ENCODE results near the gene SF3A2. TPM values are rescaled to one million over a fixed set of nuclear protein-coding genes. Genes with fewer than 3 reads are reported as not detected.

Gene SF3A2
- total RNA-seq, 2 donors from 2014 or later = 99.5 to 119 TPM

DNA sequence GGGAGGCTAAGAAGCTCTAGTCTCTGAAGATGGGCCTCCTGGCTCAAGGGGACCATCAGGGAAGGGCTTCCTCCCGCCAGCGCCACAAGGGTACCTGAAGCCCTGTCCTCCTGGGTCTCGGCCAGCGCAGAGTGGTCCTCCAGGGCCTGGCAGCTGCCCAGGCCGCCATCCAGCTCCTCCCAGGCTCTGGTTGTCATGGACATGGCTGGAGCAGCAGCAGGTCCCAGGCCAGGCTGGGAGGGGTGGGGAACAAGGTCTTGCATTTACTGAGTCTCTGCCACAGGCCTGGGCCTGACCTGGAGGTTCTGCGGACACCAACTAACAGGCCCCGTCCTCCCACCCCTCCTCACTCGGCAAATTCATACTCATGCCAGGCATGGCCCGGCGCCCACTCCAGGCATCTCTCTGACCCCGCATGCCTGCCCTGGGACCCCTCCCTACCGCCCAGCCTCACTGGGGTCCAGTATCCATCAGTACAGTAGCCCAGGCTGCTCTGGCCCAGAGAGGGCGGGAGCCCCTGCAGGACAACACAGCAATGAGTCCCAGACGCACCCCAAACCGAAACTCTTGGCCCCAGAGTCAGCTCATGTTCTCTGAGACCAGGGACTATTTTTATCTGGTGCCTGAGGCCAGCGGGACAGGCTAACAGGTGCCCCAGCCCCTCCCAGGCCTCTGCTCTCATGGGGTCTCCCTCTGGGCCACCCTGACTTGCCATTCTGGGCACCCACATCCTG lies 18.7 kb downstream of the SF3A2 start:
- Mint-ChIP-seq H3K27me3 (no peaks in the 10 kb centered on the region), H3K36me3 (ENCODE audit: low read depth) (no peaks in the 10 kb centered on the region), H3K4me3 (no peak overlapping the region), H3K4me1 (peaks cover 3% of the 10 kb centered on the region), H3K27ac (no peak overlapping the region), H3K9me3 (no peaks in the 10 kb centered on the region)
- ATAC-seq (replicated peaks) = no peak

DNA sequence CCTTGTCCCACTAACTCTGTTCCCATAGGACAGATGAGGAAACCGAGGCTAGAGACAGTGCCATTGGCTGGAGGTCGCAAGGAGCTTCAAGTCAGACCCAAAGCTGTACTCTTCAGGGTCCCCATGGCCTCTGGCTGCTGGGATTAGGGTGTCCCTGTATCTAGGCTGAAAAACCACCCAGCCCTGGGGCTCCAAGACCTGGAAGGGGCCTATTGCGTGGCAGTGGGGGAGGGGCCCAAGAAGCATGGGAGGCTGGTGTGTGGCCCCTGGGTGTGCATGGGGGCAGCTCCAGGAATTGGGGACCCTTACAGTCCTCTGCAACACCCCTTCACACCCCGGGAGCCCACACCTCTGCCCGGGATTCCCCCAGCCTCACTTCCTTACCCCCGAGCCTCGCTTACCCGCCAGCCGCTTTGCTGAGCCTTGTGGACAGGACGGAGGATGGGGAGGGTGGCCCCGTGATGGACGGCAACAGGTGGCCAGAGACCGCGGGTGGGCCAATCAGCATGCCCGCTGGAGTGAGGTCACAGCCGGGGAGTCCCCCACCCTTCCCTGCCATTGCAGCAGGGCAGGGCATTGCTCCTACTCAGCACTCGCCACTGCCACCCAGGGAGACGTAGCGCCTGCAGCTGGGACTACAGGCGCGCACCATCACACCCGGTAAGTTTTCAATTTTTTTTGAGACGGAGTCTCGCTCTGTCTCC lies 19.5 kb downstream of the SF3A2 start, which contains the start of gene JSRP1:
Gene JSRP1 (minus strand): TSS at position 436 of the 704 bp plus-strand sequence. CDS start 1,103 bp downstream, outside the sequence.
- Mint-ChIP-seq H3K4me3 (peak within 1 kb of the TSS; percentile 74), H3K36me3 (ENCODE audit: low read depth) (no peaks in the 10 kb centered on the region)
- no peak for ATAC-seq (replicated peaks)

DNA sequence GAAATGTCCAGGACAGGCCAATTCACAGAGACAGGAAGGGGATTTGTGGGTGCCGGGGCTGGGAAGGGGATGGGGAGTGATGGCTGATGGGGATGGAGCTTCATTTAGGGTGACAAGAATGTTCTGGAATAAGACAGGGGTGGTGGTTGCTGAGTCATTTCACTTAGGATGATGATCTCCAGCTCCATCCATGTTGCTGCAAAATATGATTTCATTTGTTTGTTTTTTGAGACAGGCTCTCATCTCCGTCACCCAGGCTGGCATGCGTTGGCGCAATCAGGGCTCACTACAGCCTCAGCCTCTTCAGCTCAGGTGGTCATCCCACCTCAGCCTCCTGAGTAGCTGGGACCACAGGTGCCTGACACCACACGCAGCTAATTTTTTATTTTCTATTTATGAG lies 22.7 kb downstream of the SF3A2 start:
- ATAC-seq (replicated peaks) = peak; percentile 12
- peaks cover 6% of the 10 kb centered on the region for H3K4me1 Mint-ChIP-seq
- peak overlapping the region; percentile 59 for H3K27ac Mint-ChIP-seq
- no peaks in the 10 kb centered on the region for H3K9me3 Mint-ChIP-seq
- peak overlapping the region; percentile 42 for H3K4me3 Mint-ChIP-seq
- no peaks in the 10 kb centered on the region for H3K36me3 Mint-ChIP-seq (ENCODE audit: low read depth)
- no peaks in the 10 kb centered on the region for H3K27me3 Mint-ChIP-seq

More for the DNA sequence above, 19.5 kb downstream of the SF3A2 start, which contains the start of gene JSRP1:
- Mint-ChIP-seq H3K9me3 (no peaks in the 10 kb centered on the region), H3K27ac (no peak within 1 kb of the TSS), H3K27me3 (no peaks in the 10 kb centered on the region), H3K4me1 (peaks cover 6% of the 10 kb centered on the region)

DNA sequence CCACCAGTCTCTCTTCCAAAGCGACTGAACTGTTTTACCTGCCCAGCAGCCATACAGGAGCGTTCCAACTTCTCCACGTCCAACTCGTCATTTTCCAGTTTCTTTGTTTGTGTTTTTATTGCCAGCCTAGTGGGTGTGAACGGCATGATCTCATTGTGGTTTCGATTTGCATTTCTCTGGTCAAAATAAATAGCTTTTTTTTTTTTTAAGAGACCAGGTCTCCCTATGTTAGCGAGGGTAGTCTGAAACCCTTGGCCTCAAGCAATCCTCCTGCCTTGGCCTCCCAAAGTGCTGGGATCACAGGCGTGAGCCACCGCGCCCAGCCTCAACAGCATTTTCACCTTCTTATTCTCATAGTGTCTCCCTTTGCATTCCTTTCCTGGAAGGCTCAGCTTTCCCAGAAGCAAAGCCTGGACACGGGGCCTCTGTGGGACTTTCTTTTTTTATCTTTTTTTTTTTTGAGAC lies 23.7 kb downstream of the SF3A2 start:
- Mint-ChIP-seq H3K9me3 (no peaks in the 10 kb centered on the region), H3K27me3 (no peaks in the 10 kb centered on the region), H3K36me3 (ENCODE audit: low read depth) (no peaks in the 10 kb centered on the region), H3K27ac (peak overlapping the region; percentile 91), H3K4me3 (peak overlapping the region; percentile 74), H3K4me1 (peaks cover 6% of the 10 kb centered on the region)
- peak; percentile 61 for ATAC-seq (replicated peaks)

DNA sequence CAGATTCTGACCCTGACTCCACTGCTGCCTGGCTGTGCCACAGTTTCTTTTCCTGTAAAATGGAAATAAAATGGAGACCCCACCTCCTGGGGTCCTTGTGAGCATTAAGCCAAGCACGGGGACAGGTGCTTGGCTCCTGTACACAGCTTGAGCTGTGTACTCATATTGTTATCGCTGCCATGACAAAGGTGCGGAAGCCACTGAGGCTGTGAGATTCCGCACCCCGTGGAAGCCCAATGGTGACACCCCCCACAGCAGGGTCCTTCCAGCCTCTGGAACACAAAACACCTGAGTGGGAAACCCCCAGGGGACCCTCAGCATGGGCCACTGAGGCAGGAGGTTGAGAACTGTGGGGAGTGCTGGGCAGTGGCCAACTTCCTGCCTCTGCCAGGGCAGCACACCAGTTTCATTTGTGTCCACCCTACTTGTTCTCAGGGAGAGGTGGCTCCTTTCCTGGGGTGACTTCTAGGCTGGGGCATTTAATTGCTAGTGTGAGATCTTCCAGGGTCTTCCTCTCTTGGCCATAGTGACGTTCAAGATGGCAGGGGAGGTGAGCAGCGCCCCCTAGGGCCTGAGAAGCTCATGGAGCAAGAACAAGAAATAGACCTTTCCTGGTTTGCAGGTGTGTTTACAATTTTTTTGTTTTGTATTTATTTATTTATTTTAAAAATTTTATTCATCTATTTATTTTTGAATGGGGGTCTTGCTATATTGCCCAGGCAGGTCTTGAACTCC lies 25.0 kb downstream of the SF3A2 start:
- peak; percentile 25 for ATAC-seq (replicated peaks)
- H3K4me1 Mint-ChIP-seq = peaks cover 6% of the 10 kb centered on the region
- no peak overlapping the region for H3K4me3 Mint-ChIP-seq
- H3K36me3 Mint-ChIP-seq (ENCODE audit: low read depth) = no peaks in the 10 kb centered on the region
- H3K27ac Mint-ChIP-seq = peak overlapping the region; percentile 33
- no peaks in the 10 kb centered on the region for H3K9me3 Mint-ChIP-seq
- H3K27me3 Mint-ChIP-seq = no peaks in the 10 kb centered on the region

DNA sequence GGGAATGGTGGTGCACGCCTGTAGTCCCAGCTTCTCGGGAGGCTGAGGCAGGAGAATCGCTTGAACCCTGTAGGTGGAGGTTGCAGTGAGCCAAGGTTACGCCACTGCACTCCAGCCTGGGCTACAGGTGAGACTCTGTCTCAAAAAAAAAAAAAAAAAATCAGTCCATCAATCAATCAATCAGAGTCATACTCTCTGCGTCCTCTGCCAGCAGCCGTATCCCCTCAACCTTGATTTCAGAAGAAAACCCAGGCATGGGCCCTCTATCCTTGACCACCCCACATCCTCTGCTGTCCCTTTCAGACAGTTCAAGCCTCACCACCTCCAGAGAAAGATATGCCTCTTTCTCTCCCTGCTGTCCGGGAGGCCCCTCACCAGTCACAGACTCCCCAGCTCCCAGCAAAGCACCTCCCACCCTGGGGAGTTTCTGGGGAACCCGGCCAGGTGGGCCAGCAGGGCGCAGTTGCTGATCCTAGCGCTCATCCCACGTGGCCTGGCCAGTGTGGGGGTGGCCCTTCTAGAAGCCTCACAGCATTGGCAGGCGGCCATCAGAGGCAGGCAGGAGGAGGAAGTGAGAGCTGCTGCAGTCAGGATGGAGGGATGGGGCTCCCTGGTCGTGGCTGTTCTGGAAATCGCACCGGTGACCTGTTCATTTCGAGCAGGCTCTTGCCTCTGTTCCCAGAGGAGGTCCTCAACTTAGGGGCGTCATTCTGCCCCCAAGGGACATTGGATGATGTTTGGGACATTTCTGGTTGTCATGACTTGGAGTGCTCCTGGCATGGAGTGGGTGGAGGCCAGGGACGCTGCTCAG lies 29.8 kb downstream of the SF3A2 start:
- H3K27ac Mint-ChIP-seq = peak overlapping the region; percentile 67
- peaks cover 24% of the 10 kb centered on the region for H3K36me3 Mint-ChIP-seq (ENCODE audit: low read depth)
- no peaks in the 10 kb centered on the region for H3K9me3 Mint-ChIP-seq
- H3K4me3 Mint-ChIP-seq = peak overlapping the region; percentile 39
- no peaks in the 10 kb centered on the region for H3K27me3 Mint-ChIP-seq
- H3K4me1 Mint-ChIP-seq = peaks cover under 1% of the 10 kb centered on the region
- ATAC-seq (replicated peaks) = no peak

DNA sequence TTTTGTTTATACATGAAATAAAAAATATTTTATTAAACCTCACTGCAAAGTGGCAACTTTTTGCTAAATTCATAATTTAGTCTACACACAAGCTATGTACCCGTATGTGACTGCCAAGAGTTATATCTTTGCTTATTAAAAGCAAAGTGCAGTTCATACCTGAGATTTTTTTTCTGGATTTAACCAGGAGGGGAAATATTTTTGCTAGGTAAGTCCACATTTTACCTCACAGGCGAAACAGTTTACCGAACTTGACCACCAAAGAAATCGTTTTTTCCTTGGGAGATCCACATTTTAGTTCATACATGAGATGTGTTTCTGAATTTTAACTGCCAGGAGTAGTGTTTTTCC lies 31.8 kb downstream of the SF3A2 start:
- Mint-ChIP-seq H3K27me3 (no peaks in the 10 kb centered on the region), H3K27ac (peak overlapping the region; percentile 68), H3K4me3 (peak overlapping the region; percentile 91), H3K36me3 (ENCODE audit: low read depth) (peaks cover 44% of the 10 kb centered on the region), H3K9me3 (no peaks in the 10 kb centered on the region), H3K4me1 (peaks cover 10% of the 10 kb centered on the region)
- ATAC-seq (replicated peaks) = no peak

DNA sequence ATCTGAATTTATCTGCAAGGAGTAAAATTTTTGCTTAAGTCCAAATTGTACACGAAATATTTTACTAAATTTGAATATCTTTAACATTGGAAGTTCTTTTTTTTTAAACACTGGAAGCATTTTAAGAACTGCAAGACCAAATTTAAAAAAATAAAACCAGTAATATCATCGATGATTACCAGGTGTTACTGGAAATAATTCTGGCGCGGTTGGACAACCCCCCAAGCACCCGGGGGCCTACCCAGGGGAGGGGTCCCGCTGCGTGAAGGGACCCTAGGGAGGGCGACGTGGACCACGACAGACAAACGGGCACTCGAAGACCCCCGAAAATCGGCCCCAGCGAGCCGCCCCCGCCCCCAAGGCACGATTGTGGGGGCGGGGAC lies 32.2 kb downstream of the SF3A2 start:
- peaks cover 13% of the 10 kb centered on the region for H3K4me1 Mint-ChIP-seq

DNA sequence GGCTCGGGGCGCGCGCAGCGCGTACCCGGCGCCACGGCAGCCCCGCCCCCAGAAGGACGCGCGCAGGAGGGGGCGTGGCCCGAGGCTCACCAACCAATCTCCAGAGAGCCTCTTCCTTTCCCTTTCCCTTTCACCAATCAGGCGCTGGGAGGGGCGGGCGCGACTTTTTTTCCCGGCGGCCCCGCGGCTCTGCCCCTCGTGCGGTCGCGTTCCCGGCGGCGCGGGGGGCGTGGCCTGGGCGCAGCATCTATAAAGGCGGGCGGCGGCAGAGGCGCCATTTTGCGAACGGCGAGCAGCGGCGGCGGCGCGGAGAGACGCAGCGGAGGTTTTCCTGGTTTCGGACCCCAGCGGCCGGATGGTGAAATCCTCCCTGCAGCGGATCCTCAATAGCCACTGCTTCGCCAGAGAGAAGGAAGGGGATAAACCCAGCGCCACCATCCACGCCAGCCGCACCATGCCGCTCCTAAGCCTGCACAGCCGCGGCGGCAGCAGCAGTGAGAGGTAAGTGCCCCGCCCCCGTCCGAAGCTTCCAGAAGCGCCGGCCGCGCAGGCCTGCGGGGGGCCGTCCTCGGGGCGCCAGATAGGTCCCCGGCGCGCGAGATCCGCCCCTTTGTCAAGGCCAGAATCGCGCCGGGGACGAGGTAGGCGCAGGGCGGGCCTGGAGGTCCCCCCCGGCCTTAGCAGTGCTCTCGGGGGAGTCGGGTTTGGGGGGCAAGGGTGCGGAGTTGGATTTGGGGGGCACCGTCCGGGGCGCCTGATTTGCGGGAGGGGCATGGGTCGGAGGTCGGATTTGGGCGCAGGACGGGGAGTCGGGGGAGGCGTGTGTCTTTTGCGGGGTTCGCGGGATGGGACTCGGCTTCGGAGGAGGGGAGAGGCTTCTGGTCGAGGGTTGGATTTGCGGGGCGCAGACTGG lies 32.9 kb downstream of the SF3A2 start:
- Mint-ChIP-seq H3K9me3 (no peaks in the 10 kb centered on the region), H3K36me3 (ENCODE audit: low read depth) (peaks cover 55% of the 10 kb centered on the region), H3K27ac (peak overlapping the region; percentile 68), H3K4me3 (peak overlapping the region; percentile 91), H3K27me3 (no peaks in the 10 kb centered on the region), H3K4me1 (peaks cover 18% of the 10 kb centered on the region)
- ATAC-seq (replicated peaks) = peak; percentile 87

More for the DNA sequence above, 32.2 kb downstream of the SF3A2 start:
- Mint-ChIP-seq H3K27ac (peak overlapping the region; percentile 68), H3K27me3 (no peaks in the 10 kb centered on the region), H3K4me3 (peak overlapping the region; percentile 91), H3K9me3 (no peaks in the 10 kb centered on the region), H3K36me3 (ENCODE audit: low read depth) (peaks cover 48% of the 10 kb centered on the region)
- no peak for ATAC-seq (replicated peaks)

DNA sequence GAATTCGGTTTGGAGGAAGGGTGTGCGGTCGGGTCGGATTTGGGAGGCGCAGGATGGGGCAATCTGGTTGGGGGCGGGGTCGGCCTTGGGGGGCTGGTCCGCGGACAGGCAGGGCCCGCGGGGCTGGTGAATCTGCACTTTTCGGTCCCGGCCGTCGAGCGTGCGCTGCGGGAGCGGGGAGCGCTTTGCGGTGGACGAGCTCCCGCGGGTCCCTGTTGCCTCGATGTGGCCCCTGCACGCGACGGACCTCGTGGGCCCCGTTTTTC lies 33.5 kb downstream of the SF3A2 start:
- Mint-ChIP-seq H3K9me3 (no peaks in the 10 kb centered on the region), H3K4me1 (peaks cover 18% of the 10 kb centered on the region), H3K4me3 (peak overlapping the region; percentile 91), H3K27ac (peak overlapping the region; percentile 68), H3K27me3 (no peaks in the 10 kb centered on the region), H3K36me3 (ENCODE audit: low read depth) (peaks cover 60% of the 10 kb centered on the region)
- ATAC-seq (replicated peaks) = no peak

DNA sequence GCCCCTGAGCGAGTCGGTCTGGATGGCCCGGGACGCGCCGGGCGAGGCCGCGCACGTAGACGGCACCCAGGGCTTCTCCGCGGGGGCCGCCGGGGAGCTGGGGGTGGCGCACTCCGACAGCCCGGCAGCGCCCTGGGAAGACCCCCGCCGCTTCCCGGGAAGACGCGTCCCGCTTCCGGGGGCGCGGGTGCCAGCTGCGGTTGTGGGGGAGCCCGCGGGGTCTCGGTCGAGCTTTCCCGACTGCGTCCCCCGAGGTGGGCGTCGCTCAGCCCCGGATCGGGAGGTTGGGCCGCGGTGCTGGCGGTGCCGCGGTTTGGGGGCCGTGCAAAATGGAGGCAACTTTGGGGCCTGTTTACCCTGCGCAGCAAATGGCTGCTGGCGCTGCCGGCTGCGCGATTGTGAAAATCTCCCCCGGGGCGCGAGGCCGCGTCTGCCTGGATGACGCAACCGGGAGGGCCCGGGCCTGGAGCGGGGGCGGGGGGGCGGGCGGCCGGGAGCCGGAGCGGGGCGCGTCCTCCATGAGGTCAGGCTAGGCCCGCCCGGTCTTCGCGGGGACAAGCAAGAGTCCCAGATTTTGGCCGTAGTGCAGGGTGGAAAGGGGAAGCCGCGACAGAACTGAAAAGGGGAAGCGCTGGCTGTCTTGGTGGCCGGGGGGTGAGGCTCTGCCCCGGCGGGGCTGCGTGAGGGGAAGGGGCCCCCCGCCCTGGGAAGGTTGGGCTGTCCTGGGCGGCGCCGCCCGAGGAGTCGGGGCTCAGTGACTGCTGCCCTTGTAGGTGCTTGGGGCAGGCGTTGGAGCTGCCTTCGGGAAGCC lies 34.0 kb downstream of the SF3A2 start:
- Mint-ChIP-seq H3K4me3 (peak overlapping the region; percentile 91), H3K9me3 (no peaks in the 10 kb centered on the region), H3K27me3 (no peaks in the 10 kb centered on the region), H3K36me3 (ENCODE audit: low read depth) (peaks cover 61% of the 10 kb centered on the region), H3K27ac (no peak overlapping the region), H3K4me1 (peaks cover 18% of the 10 kb centered on the region)
- ATAC-seq (replicated peaks) = peak; percentile 27

DNA sequence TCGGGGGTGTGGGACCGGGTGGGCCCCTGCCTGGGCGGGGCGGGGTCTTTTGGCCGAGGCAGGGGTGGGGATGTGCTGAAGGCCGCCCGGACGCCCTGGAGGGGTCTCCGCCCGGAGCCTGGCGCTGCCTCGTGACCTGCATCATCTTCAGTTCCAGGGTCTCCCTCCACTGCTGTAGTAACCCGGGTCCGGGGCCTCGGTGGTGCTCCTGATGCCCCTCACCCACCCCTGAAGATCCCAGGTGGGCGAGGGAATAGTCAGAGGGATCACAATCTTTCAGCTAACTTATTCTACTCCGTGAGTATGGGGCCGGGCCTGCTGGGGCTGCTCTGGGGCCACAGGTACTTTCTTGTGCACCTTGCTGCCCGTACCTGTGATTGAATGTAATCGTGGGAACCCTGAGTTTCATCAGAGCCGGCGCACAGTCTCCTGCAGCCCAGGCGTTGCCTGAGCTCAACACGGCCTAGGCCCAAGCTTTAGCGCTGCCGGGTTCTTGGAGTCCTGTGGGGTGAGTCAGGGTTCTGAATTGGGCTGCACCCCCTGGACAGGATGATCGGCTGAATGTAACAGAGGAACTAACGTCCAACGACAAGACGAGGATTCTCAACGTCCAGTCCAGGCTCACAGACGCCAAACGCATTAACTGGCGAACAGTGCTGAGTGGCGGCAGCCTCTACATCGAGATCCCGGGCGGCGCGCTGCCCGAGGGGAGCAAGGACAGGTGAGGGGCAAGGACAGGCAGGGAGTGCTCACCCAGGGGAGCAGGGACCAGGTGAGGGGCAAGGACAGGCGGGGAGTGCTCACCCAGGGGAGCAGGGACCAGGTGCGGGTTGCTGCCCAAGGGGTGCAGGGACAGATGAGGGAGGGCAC lies 34.8 kb downstream of the SF3A2 start:
- ATAC-seq (replicated peaks) = no peak
- Mint-ChIP-seq H3K4me3 (peak overlapping the region; percentile 91), H3K36me3 (ENCODE audit: low read depth) (peaks cover 61% of the 10 kb centered on the region), H3K27me3 (no peaks in the 10 kb centered on the region), H3K27ac (peak overlapping the region; percentile 86), H3K4me1 (peaks cover 18% of the 10 kb centered on the region), H3K9me3 (no peaks in the 10 kb centered on the region)

Measured in activated T-helper 17 cell treated with anti-CD3 and anti-CD28 coated beads, Interleukin-2, amount 50 U/mL, for 72 hours (primary cell).